Heart right ventricle (tissue), 16 donors: ENCODE measurements around the gene LRRC56. TPM values are rescaled to one million over a fixed set of nuclear protein-coding genes. Genes with fewer than 3 reads are reported as not detected.

Experiments
- ATAC-seq, 8 donors: fragments of 200-7000 bp; cut with Tn5 transposase; one replicate each; pipeline ENCODE4 v1.9.1; 2020; ENCODE audit warnings: mild to moderate bottlenecking in 8 of 8, moderate library complexity in 8 of 8, moderate number of reproducible peaks in 1 of 8
- DNase-seq, 2 donors: peaks; one replicate each; pipeline ENCODE4 v3.0.0-alpha.2; 2020
- H3K27ac ChIP-seq, 10 donors: fragments of 200-600 bp; sonication (generic) in 2 of 10; one replicate each; pipeline versions ENCODE4 v1.5.0 to v1.8.0; 2020 to 2022; ENCODE audit warnings: mild to moderate bottlenecking in 3 of 10
- H3K27me3 ChIP-seq, 7 donors: fragments of 200-600 bp; one replicate each; pipeline ENCODE4 v1.8.0; 2021 to 2022; ENCODE audit warnings: mild to moderate bottlenecking in 2 of 7
- H3K36me3 ChIP-seq, 9 donors: fragments of 200-600 bp; sonication (generic) in 1 of 9; one replicate each; pipeline versions ENCODE4 v1.5.0 to v1.8.0; 2020 to 2022; ENCODE audit warnings: mild to moderate bottlenecking in 2 of 9
- H3K4me1 ChIP-seq, 9 donors: fragments of 200-600 bp; sonication (generic) in 1 of 9; one replicate each; pipeline versions ENCODE4 v1.5.0 to v1.8.0; 2020 to 2022; ENCODE audit warnings: mild to moderate bottlenecking in 4 of 9
- H3K4me3 ChIP-seq, 10 donors: fragments of 200-600 bp; sonication (generic) in 2 of 10; one replicate each; pipeline versions ENCODE4 v1.5.0 to v1.8.0; 2020 to 2022; ENCODE audit warnings: mild to moderate bottlenecking in 7 of 10, moderate library complexity in 2 of 10
- H3K9me3 ChIP-seq, 11 donors: fragments of 200-600 bp in 10 of 11; sonication (generic) in 2 of 11; one replicate each; pipeline versions ENCODE4 v1.5.0 to v1.8.0; 2013 to 2022; ENCODE audit warnings: mild to moderate bottlenecking in 2 of 11, control low read depth in 1 of 11, moderate library complexity in 1 of 11
- CTCF ChIP-seq, 9 donors: fragments of 200-600 bp; sonication (generic) in 2 of 9; IDR thresholded peaks; one replicate each; pipeline versions ENCODE4 v1.5.0 to v1.8.0; 2021 to 2022; ENCODE audit warnings: antibody characterized with exemption in 9 of 9, mild to moderate bottlenecking in 5 of 9, moderate library complexity in 1 of 9
- WGBS, 2 donors: extraction: QIAGEN DNeasy Blood & Tissue Kit; methylation state at CpG; one replicate each; pipeline ENCODE4 v1.1.7; 2013; ENCODE audit warnings: inconsistent platforms in 1 of 2; 5-methylcytosine and 5-hydroxymethylcytosine counted together
- intact Hi-C, 10 donors: fragments of 100-400 bp; cut with DNase I; formaldehyde crosslinking; loops; one replicate each; pipeline versions ENCODE4 v1.11.1 to v1.14.2; 2022
- polyA plus RNA-seq, 2 donors: library from polyadenylated mRNA; stranded (reverse); fragments of 200-250 nt; gene quantifications; one replicate each; pipeline ENCODE4 v1.2.3, GENCODE V29; 2013
- total RNA-seq, 10 donors: library from RNA; stranded (reverse); fragmentation: NEBNext Ultra II Directional in 3 of 10; extraction: Animal tissue kit (Norgen Biotek cat#: 25700) in 3 of 10; gene quantifications; one replicate each; pipeline versions ENCODE4 v1.2.1 to v1.2.4, GENCODE V29; 2021 to 2023
- donor health status: Arrhythmogenic right ventricular cardiomyopathy.
- donor health status: ischemic (EF 13 %, LVEDD 7.1; RV severe dilation, severe dysfunction).
- donor health status: healthy with polysubstance abuse.
- donor health status: DM: no; HTN: yes; CAD: no.
- donor health status: DM: no; HTN: no; CAD: no.
- donor health status: ischemic (EF 25% LVEDD 6.9; RV normal size, moderate dysfunction).
- donor health status: ischemic (EF 25% LVEDD 5.7; RV mildly dilated, moderate dysfunction).
- donor health status: healthy.
- donor health status: DM: yes; HTN: yes; CAD: no.
- donor health status: Ischemic cardiomyopathy.
- donor health status: ischemic (EF 35%, LVEDD 5.7; RV mildly dilated, moderate dysfunction).
- donor health status: nonischemic (EF 11% LVEDD 7.7; RV severe dilation, severe dysfunction).
- donor health status: DM: yes; HTN: yes; CAD: no.
- donor health status: PGD.
- donor health status: ischemic (EF 29% LVEDD 5.4; RV normal size, mild dysfunction).
- donor health status: nonischemic (EF 23%, LVEDD 6.1; RV moderate dilation, normal function).

LRRC56 gene
- total and polyA plus RNA-seq, 12 donors: 0.13 to 0.49 (median 0.21) TPM; not detected in 2

DNA sequence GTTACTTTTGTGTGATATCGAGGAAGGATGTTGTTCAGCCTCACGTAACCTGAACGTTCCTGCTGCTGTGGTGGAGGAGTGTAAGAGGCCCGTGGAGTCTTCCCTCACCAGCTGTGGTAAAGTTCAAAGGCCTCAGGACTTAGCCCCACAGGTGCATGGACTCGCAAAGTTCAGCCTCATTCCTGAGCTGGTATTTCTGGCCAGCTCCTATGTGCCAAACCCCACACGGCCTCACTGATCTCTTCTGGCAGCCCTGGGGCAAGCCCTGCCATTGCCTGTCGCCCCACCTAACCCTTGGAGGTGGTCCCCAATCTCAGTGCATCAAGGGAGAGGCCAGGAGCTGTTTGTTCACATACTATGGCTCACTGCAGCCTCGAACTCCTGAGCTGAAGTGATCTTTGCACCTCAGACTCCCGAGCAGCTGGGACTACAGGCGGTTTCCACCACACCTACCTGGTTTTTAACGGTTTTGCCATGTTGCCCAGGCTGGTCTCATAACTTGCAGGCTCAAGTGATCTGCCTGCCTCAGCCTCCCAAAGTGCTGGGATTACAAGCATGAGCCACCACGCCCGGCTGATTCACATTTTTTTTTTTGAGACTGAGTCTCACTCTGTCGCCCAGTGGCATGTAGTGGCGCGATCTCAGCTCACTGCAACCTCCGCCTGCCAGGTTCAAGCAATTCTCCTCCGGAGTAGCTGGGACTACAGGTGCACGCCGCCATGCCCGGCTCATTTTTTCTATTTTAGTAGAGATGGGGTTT, 41.1 kb downstream of the LRRC56 start:
- no peak overlapping the region for H3K27ac ChIP-seq
- peaks cover 0 to 24% (median 18%) of the 10 kb centered on the region in 9 donors for H3K36me3 ChIP-seq
- peaks cover 26 to 68% (median 56%) of the 10 kb centered on the region in 9 donors for H3K4me1 ChIP-seq
- TF ChIP-seq CTCF (IDR thresholded peaks at IDR 0.05): no peak
- H3K9me3 ChIP-seq: no peaks in the 10 kb centered on the region
- no peak for DNase-seq
- ATAC-seq: no peak
- peaks cover 0 to 17% (median 0%) of the 10 kb centered on the region in 7 donors for H3K27me3 ChIP-seq
- intact Hi-C loops: loop anchor here in 3 of 10 donors (5.0 to 10.0 kb wide), 3 partner anchors 34 to 64 kb away; partner anchors contain the start of gene IRF7 (in 1 of the 3)
- WGBS, 2 donors: 75% methylated on average over 21 of the region's 21 CpGs
- H3K4me3 ChIP-seq: peak overlapping the region in 5 of 10 donors; percentile 75 to 98 (median 87)

GRCh38 chr11:579830-580601, 42.7 kb downstream of the LRRC56 start:
- DNase-seq (no peak), ATAC-seq (no peak)
- no peak for TF ChIP-seq CTCF (IDR thresholded peaks at IDR 0.05)
- H3K36me3 ChIP-seq: peaks cover 0 to 40% (median 23%) of the 10 kb centered on the region in 9 donors
- peaks cover 0 to 6% (median 0%) of the 10 kb centered on the region in 7 donors for H3K27me3 ChIP-seq
- H3K4me3 ChIP-seq: no peak overlapping the region
- intact Hi-C loops: loop anchor here in 3 of 10 donors (5.0 to 10.0 kb wide), 3 partner anchors 32 to 65 kb away; partner anchors contain the start of gene IRF7 (in 1 of the 3)
- H3K9me3 ChIP-seq: no peaks in the 10 kb centered on the region
- peak overlapping the region in 2 of 10 donors; percentile 10 to 48 for H3K27ac ChIP-seq
- peaks cover 26 to 58% (median 50%) of the 10 kb centered on the region in 9 donors for H3K4me1 ChIP-seq
- 56 to 65% methylated on average over 20 of the region's 20 CpGs for WGBS, 2 donors

DNA sequence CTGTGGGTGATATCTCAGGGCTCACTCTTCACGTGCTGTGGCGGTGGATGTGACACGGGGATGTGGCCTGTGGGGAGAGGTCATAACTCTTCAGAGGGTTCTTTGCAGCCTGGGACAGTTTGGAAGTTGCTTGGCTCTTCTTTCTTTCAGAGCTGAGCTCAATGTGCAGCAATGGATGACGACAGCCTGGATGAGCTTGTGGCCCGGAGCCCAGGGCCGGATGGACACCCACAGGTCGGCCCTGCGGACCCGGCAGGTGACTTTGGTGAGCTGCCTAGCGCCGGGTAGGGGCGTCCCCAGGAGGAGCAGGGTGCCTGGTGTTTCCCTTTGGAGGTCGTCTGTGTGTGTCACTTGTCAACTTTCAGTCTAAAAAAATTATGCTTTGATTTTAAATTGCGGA, 44.0 kb downstream of the LRRC56 start:
- peaks cover 0 to 48% (median 24%) of the 10 kb centered on the region in 9 donors for H3K36me3 ChIP-seq
- no peaks in the 10 kb centered on the region for H3K9me3 ChIP-seq
- H3K27ac ChIP-seq: no peak overlapping the region
- DNase-seq: no peak
- TF ChIP-seq CTCF (IDR thresholded peaks at IDR 0.05): no peak
- H3K4me1 ChIP-seq: peaks cover 26 to 52% (median 45%) of the 10 kb centered on the region in 9 donors
- no peak overlapping the region for H3K4me3 ChIP-seq
- intact Hi-C loops: no loop called here
- 59 to 60% methylated on average over 14 of the region's 14 CpGs for WGBS, 2 donors
- peak in 1 of 8 donors; percentile 45 for ATAC-seq
- H3K27me3 ChIP-seq: no peaks in the 10 kb centered on the region

DNA sequence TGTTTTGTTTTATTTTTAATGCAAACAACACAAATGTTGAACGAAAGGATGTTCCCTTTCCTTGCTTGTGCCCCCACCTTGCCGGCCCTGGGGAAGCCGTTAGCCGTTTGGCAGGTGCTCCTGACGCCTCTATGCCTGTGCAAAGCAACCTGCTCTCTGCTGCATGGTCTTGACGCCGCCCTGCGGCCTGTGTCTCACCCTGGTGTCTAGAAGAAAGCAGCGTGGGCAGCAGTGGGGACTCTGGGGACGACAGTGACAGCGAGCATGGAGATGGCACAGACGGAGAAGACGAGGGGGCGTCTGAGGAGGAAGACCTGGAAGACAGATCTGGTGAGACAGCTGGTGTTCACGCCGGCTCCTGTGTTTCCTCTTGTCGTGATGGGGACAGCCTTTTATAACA, 44.4 kb downstream of the LRRC56 start:
- DNase-seq (no peak), ATAC-seq (no peak)
- no peaks in the 10 kb centered on the region for H3K9me3 ChIP-seq
- intact Hi-C loops: no loop called here
- 79 to 80% methylated on average over 17 of the region's 17 CpGs for whole genome bisulfite sequencing, 2 donors
- H3K4me3 ChIP-seq: no peak overlapping the region
- no peak overlapping the region for H3K27ac ChIP-seq
- TF ChIP-seq CTCF (IDR thresholded peaks at IDR 0.05): no peak
- H3K4me1 ChIP-seq: peaks cover 26 to 52% (median 45%) of the 10 kb centered on the region in 9 donors
- H3K36me3 ChIP-seq: peaks cover 0 to 52% (median 27%) of the 10 kb centered on the region in 9 donors
- H3K27me3 ChIP-seq: no peaks in the 10 kb centered on the region
